Chondrocyte (in vitro differentiated cells): Measurements from ENCODE around the gene MAP3K5. TPM values are rescaled to one million over a fixed set of nuclear protein-coding genes. Genes with fewer than 3 reads are reported as not detected.

Experiments
- DNase-seq: peaks from one replicate; pipeline ENCODE4 v3.0.0; 2021; ENCODE audit warnings: mixed read lengths, low spot score
- H3K27ac Mint-ChIP-seq: one replicate; pipeline ENCODE4 v1.8.0; 2021; ENCODE audit warnings: mild to moderate bottlenecking, moderate library complexity, mixed read lengths; ENCODE audit not compliant: unreplicated experiment
- H3K27me3 Mint-ChIP-seq: 2 replicates; pipeline ENCODE4 v1.8.0; 2021; ENCODE audit warnings: low read depth, mixed read lengths
- H3K36me3 Mint-ChIP-seq: 2 replicates; pipeline ENCODE4 v1.8.0; 2021; ENCODE audit warnings: low read depth, mixed read lengths
- H3K4me1 Mint-ChIP-seq: 2 replicates; pipeline ENCODE4 v1.8.0; 2021; ENCODE audit warnings: low read depth, mild to moderate bottlenecking, mixed read lengths
- H3K4me3 Mint-ChIP-seq: one replicate; pipeline ENCODE4 v1.8.0; 2021; ENCODE audit warnings: mild to moderate bottlenecking, moderate library complexity, mixed read lengths; ENCODE audit not compliant: unreplicated experiment
- H3K9me3 Mint-ChIP-seq: 2 replicates; pipeline ENCODE4 v1.8.0; 2021; ENCODE audit warnings: low read depth, mixed read lengths
- CTCF ChIP-seq: fragments of 200-600 bp; sonication (generic); IDR thresholded peaks from 2 replicates; pipeline ENCODE4 v1.5.0; 2021; ENCODE audit warnings: antibody characterized with exemption, mild to moderate bottlenecking, moderate library complexity
- total RNA-seq: library from RNA; stranded (reverse); gene quantifications from 3 replicates; pipeline ENCODE4 v1.2.1, GENCODE V29; 2021

MAP3K5 gene
- total RNA-seq, 1 donor from 2014 or later = 4.6 TPM

DNA sequence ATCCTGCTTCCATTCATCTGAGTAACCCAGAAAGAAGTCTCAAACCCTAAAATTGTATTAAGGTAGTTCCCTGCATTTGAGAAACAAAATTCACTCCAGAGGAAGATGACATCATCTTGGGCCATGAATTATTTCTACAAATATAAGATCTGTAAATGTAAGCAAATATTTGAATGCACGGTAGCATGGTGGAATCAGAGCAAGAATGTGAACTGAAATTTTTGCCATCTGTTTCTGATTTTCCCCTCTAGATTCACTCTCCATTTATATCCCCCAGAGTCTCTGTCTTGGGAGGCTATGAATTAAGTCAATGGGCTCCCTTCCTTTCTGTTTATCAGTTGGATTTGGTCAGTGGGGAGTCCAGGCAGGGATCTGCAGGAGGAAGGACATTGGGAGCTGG lies 5.8 kb upstream of the MAP3K5 start:
- TF ChIP-seq CTCF = no peak
- Mint-ChIP-seq H3K4me3 (no peak overlapping the region), H3K36me3 (no peaks in the 10 kb centered on the region), H3K4me1 (peaks cover 11% of the 10 kb centered on the region), H3K27me3 (no peaks in the 10 kb centered on the region), H3K27ac (no peak overlapping the region), H3K9me3 (peaks cover 12% of the 10 kb centered on the region)
- DNase-seq = no peak

DNA sequence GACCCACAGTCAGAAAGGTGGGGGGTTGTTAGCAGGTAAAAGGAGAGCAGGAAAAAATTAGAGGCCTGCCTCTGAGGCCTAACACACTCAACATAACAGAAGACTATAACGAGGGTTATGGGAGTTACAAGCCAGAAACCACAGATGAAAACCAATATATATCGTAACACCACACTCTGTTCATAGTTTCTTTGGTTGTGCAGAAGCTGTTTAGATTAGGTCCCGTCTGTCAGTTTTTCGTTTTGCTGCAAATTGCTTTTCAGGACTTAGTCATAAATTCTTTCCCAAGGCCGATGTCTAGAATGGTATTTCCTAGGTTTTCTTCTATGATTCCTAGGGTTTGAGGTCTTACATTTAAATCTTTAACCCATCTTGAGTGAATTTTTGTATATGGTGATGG lies 3.7 kb upstream of the MAP3K5 start:
- Mint-ChIP-seq H3K9me3 (peaks cover 12% of the 10 kb centered on the region), H3K36me3 (no peaks in the 10 kb centered on the region), H3K4me1 (peaks cover 18% of the 10 kb centered on the region), H3K4me3 (no peak overlapping the region), H3K27ac (no peak overlapping the region), H3K27me3 (no peaks in the 10 kb centered on the region)
- no peak for DNase-seq
- no peak for TF ChIP-seq CTCF

DNA sequence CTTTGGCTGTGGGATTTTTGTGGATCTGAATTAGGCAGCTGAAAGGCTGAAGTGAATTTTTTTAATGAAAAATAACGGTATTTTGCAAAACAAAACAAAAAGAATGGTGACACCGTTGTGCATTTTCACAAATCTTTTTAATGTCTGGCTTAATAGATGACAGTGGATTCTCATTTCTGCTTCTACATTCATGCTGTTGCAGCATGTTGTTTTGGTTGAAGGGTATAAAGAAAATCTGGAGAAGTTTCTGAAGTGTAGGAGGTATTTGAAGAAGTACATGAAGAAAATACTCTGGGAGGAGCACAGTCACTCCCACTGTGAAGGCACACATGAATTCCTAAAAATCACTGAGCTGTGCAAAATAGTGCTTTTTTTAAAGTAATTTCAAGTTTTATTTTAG lies 3.1 kb upstream of the MAP3K5 start:
- no peak for DNase-seq
- Mint-ChIP-seq H3K36me3 (no peaks in the 10 kb centered on the region), H3K27me3 (no peaks in the 10 kb centered on the region), H3K9me3 (peaks cover 12% of the 10 kb centered on the region), H3K27ac (no peak overlapping the region), H3K4me1 (peaks cover 24% of the 10 kb centered on the region), H3K4me3 (no peak overlapping the region)
- TF ChIP-seq CTCF = no peak

GRCh38 chr6:136793363-136793762 lies 1.1 kb upstream of the MAP3K5 start:
- Mint-ChIP-seq H3K4me3 (peak overlapping the region; percentile 89), H3K27me3 (no peaks in the 10 kb centered on the region), H3K4me1 (peaks cover 33% of the 10 kb centered on the region), H3K27ac (no peak overlapping the region), H3K36me3 (no peaks in the 10 kb centered on the region), H3K9me3 (peaks cover 10% of the 10 kb centered on the region)
- no peak for DNase-seq
- no peak for TF ChIP-seq CTCF

- no peak for TF ChIP-seq CTCF
- Mint-ChIP-seq H3K27me3 (no peaks in the 10 kb centered on the region), H3K4me1 (peaks cover 45% of the 10 kb centered on the region), H3K36me3 (no peaks in the 10 kb centered on the region), H3K27ac (no peak overlapping the region), H3K9me3 (no peaks in the 10 kb centered on the region), H3K4me3 (peak overlapping the region; percentile 89)
- no peak for DNase-seq
These were observed 225 bp downstream of the MAP3K5 start for GRCh38 chr6:136792095-136792409.
